ENCODE results near the gene FLCN. TPM values are rescaled to one million over a fixed set of nuclear protein-coding genes. Genes with fewer than 3 reads are reported as not detected.

The FLCN gene
- total and polyA plus RNA-seq, 12 donors: 16.0 to 78.2 (median 35.8) TPM

- H3K4me3 ChIP-seq: peak overlapping the region in 8 of 10 donors; percentile 50 to 64 (median 56)
- H3K27ac ChIP-seq: peak overlapping the region in 8 of 10 donors; percentile 62 to 87 (median 80)
- H3K9me3 ChIP-seq: no peaks in the 10 kb centered on the region
- WGBS, 2 donors: 79 to 82% methylated on average over 14 of the region's 14 CpGs
- peaks cover 0 to 19% (median 0%) of the 10 kb centered on the region in 9 donors for H3K36me3 ChIP-seq
- H3K27me3 ChIP-seq: no peaks in the 10 kb centered on the region
- intact Hi-C loops (cut with DNase I): loop anchor here in 3 of 10 donors (5.0 to 10.0 kb wide), 2 partner anchors 52 to 200 kb away; no protein-coding TSS in a partner anchor
- ATAC-seq (no peak), DNase-seq (no peak)
- no peak for TF ChIP-seq CTCF (IDR thresholded peaks at IDR 0.05)
- H3K4me1 ChIP-seq: peaks cover 23 to 64% (median 42%) of the 10 kb centered on the region in 9 donors
Observed at GRCh38 chr17:17204635-17205231, 32.2 kb downstream of the FLCN start.

GRCh38 chr17:17204041-17204591, 32.9 kb downstream of the FLCN start:
- Histone ChIP-seq H3K27ac (peak overlapping the region in 9 of 10 donors; percentile 49 to 87 (median 62)), H3K27me3 (no peaks in the 10 kb centered on the region), H3K36me3 (peaks cover 0 to 19% (median 0%) of the 10 kb centered on the region in 9 donors), H3K4me3 (no peak overlapping the region), H3K9me3 (no peaks in the 10 kb centered on the region), H3K4me1 (peaks cover 23 to 64% (median 42%) of the 10 kb centered on the region in 9 donors)
- no peak for TF ChIP-seq CTCF (IDR thresholded peaks at IDR 0.05)
- 49 to 53% methylated on average over 15 of the region's 15 CpGs for WGBS, 2 donors
- ATAC-seq (peak in 6 of 8 donors; percentile 23 to 65 (median 49)), DNase-seq (peak; percentile 55 to 56)
- intact Hi-C loops (cut with DNase I): loop anchor here in 2 of 10 donors (10.0 kb wide), 1 partner anchor 199 kb away; no protein-coding TSS in a partner anchor

- no peak for DNase-seq
- Histone ChIP-seq H3K27ac (peak overlapping the region in 9 of 10 donors; percentile 49 to 87 (median 62)), H3K9me3 (no peaks in the 10 kb centered on the region), H3K36me3 (peaks cover 0 to 19% (median 0%) of the 10 kb centered on the region in 9 donors), H3K27me3 (no peaks in the 10 kb centered on the region), H3K4me1 (peaks cover 23 to 64% (median 42%) of the 10 kb centered on the region in 9 donors), H3K4me3 (no peak overlapping the region)
- TF ChIP-seq CTCF (IDR thresholded peaks at IDR 0.05): no peak
- 74 to 76% methylated on average over 15 of the region's 15 CpGs for WGBS, 2 donors
- ATAC-seq: peak in 5 of 8 donors; percentile 17 to 69 (median 53)
- intact Hi-C loops (cut with DNase I): loop anchor here in 2 of 10 donors (10.0 kb wide), 1 partner anchor 198 kb away; no protein-coding TSS in a partner anchor
Observed at GRCh38 chr17:17203173-17203730, 33.7 kb downstream of the FLCN start.

GRCh38 chr17:17201907-17202306, 35.1 kb downstream of the FLCN start:
- peak overlapping the region in 8 of 10 donors; percentile 26 to 87 (median 58) for H3K27ac ChIP-seq
- WGBS, 2 donors: 61 to 66% methylated on average over 8 of the region's 8 CpGs
- DNase-seq: peak in 1 of 2 donors; percentile 46

More at GRCh38 chr17:17201907-17202306, 35.1 kb downstream of the FLCN start:
- ATAC-seq: peak; percentile 8 to 76 (median 52)
- no peaks in the 10 kb centered on the region for H3K27me3 ChIP-seq
- H3K9me3 ChIP-seq: no peaks in the 10 kb centered on the region
- peaks cover 0 to 19% (median 0%) of the 10 kb centered on the region in 9 donors for H3K36me3 ChIP-seq
- intact Hi-C loops (cut with DNase I): loop anchor here in 2 of 10 donors (10.0 kb wide), 1 partner anchor 197 kb away; no protein-coding TSS in a partner anchor
- H3K4me1 ChIP-seq: peaks cover 23 to 64% (median 42%) of the 10 kb centered on the region in 9 donors
- H3K4me3 ChIP-seq: no peak overlapping the region
- TF ChIP-seq CTCF (IDR thresholded peaks at IDR 0.05): no peak

Measured in heart right ventricle (tissue), 16 donors.